CD14-positive monocyte (primary cell): ENCODE data around the gene DPF3. TPM values are rescaled to one million over a fixed set of nuclear protein-coding genes. Genes with fewer than 3 reads are reported as not detected.

ENCODE experiments used
- DNase-seq, 3 donors: peaks; one replicate each; pipeline ENCODE4 v3.0.0-alpha.2; 2011 to 2022
- H2AFZ ChIP-seq: 2 replicates; pipeline ENCODE4 v1.6.0; 2012; ENCODE audit warnings: mild to moderate bottlenecking, low read depth, low read length, inconsistent platforms; ENCODE audit not compliant: insufficient read depth, poor library complexity, severe bottlenecking
- H3K27ac ChIP-seq, 2 donors: 1 replicate in 1 of 2; 2 replicates in 1 of 2; pipeline ENCODE4 v1.5.1; 2012 to 2013; ENCODE audit warnings: low read length in 2 of 2, control low read depth in 1 of 2, inconsistent platforms in 1 of 2, low read depth in 1 of 2, mild to moderate bottlenecking in 1 of 2
- H3K27me3 ChIP-seq, 2 donors: one replicate each; pipeline versions ENCODE4 v1.6.0 to v1.6.1; 2011 to 2013; ENCODE audit warnings: low read length in 2 of 2; ENCODE audit not compliant: control insufficient read depth in 2 of 2, insufficient read depth in 2 of 2
- H3K36me3 ChIP-seq, 2 donors: replicated peaks in 1 of 2; 1 replicate in 1 of 2; 2 replicates in 1 of 2; pipeline versions ENCODE4 v1.5.1 to v1.6.1; 2012 to 2013; ENCODE audit warnings: low read length in 2 of 2, control low read depth in 1 of 2, inconsistent platforms in 1 of 2, mild to moderate bottlenecking in 1 of 2; ENCODE audit not compliant: insufficient read depth in 2 of 2, control insufficient read depth in 1 of 2
- H3K4me1 ChIP-seq, 2 donors: 1 replicate in 1 of 2; 2 replicates in 1 of 2; pipeline versions ENCODE4 v1.5.1 to v1.6.1; 2012 to 2013; ENCODE audit warnings: low read length in 2 of 2, control low read depth in 1 of 2, inconsistent platforms in 1 of 2, mild to moderate bottlenecking in 1 of 2, moderate library complexity in 1 of 2; ENCODE audit not compliant: insufficient read depth in 2 of 2, control insufficient read depth in 1 of 2
- H3K4me2 ChIP-seq: replicated peaks from 2 replicates; pipeline ENCODE3; 2012; ENCODE audit warnings: low read length, moderate library complexity, mild to moderate bottlenecking; ENCODE audit not compliant: poor library complexity, severe bottlenecking; ENCODE audit errors: extremely low read depth
- H3K4me3 ChIP-seq, 3 experiments: fragments of 200-600 bp in 1 of 3; sonication (generic) in 1 of 3; replicated peaks in 1 of 3; 1 replicate in 2 of 3; 2 replicates in 1 of 3; pipeline ENCODE4 v1.5.1; 2011 to 2013; ENCODE audit warnings: low read length in 3 of 3, mild to moderate bottlenecking in 3 of 3, control low read depth in 2 of 3, low read depth in 2 of 3, inconsistent platforms in 1 of 3, moderate library complexity in 1 of 3
- H3K79me2 ChIP-seq: 2 replicates; pipeline ENCODE4 v1.6.0; 2012; ENCODE audit warnings: mild to moderate bottlenecking, control low read depth, inconsistent platforms, low read length, moderate library complexity; ENCODE audit not compliant: insufficient read depth
- H3K9ac ChIP-seq: 2 replicates; pipeline ENCODE4 v1.6.0; 2017; ENCODE audit warnings: low read length, mild to moderate bottlenecking; ENCODE audit not compliant: insufficient read depth, poor library complexity, severe bottlenecking
- H3K9me3 ChIP-seq, 2 donors: replicated peaks in 1 of 2; 1 replicate in 1 of 2; 2 replicates in 1 of 2; pipeline versions ENCODE4 v1.5.1 to v1.6.1; 2012 to 2013; ENCODE audit warnings: low read length in 2 of 2, control low read depth in 1 of 2; ENCODE audit not compliant: control insufficient read depth in 1 of 2, insufficient read depth in 1 of 2
- H4K20me1 ChIP-seq: 2 replicates; pipeline ENCODE4 v1.6.0; 2012; ENCODE audit warnings: mild to moderate bottlenecking, low read length, control low read depth, moderate library complexity; ENCODE audit not compliant: insufficient read depth
- H3K27ac Mint-ChIP-seq, 7 donors: one replicate each; pipeline ENCODE4 v1.8.0; 2020; ENCODE audit warnings: mild to moderate bottlenecking in 7 of 7, mixed read lengths in 7 of 7, moderate library complexity in 6 of 7, inconsistent platforms in 2 of 7
- H3K27me3 Mint-ChIP-seq, 3 donors: one replicate each; pipeline ENCODE4 v1.8.0; 2021 to 2022; ENCODE audit warnings: low read depth in 3 of 3, mild to moderate bottlenecking in 3 of 3, mixed read lengths in 3 of 3, moderate library complexity in 3 of 3, inconsistent platforms in 1 of 3
- H3K36me3 Mint-ChIP-seq, 2 donors: one replicate each; pipeline ENCODE4 v1.8.0; 2020; ENCODE audit warnings: mixed read lengths in 2 of 2, inconsistent platforms in 1 of 2, mild to moderate bottlenecking in 1 of 2
- H3K4me1 Mint-ChIP-seq: one replicate; pipeline ENCODE4 v1.8.0; 2020; ENCODE audit warnings: mild to moderate bottlenecking, mixed read lengths
- H3K4me3 Mint-ChIP-seq, 2 donors: one replicate each; pipeline ENCODE4 v1.8.0; 2020; ENCODE audit warnings: mild to moderate bottlenecking in 2 of 2, mixed read lengths in 2 of 2, moderate library complexity in 1 of 2
- H3K9me3 Mint-ChIP-seq, 7 donors: one replicate each; pipeline ENCODE4 v1.8.0; 2020 to 2022; ENCODE audit warnings: mixed read lengths in 7 of 7, mild to moderate bottlenecking in 6 of 7, moderate library complexity in 6 of 7, inconsistent platforms in 2 of 7
- CTCF ChIP-seq: fragments of 200-600 bp; IDR thresholded peaks from one replicate; pipeline ENCODE4 v1.8.0; 2022; ENCODE audit warnings: antibody characterized with exemption, mild to moderate bottlenecking
- WGBS: methylation state at CpG from one replicate; pipeline ENCODE4 v1.1.5; 2013; ENCODE audit warnings: missing lambda C conversion rate; ENCODE audit not compliant: insufficient coverage; 5-methylcytosine and 5-hydroxymethylcytosine counted together
- intact Hi-C, 2 donors: fragments of 100-400 bp; cut with micrococcal nuclease; formaldehyde crosslinking; loops; one replicate each; pipeline versions ENCODE4 v1.15.0 to v1.15.1; 2023
- polyA plus RNA-seq, 3 donors: library from polyadenylated mRNA; depleted of rRNA in 1 of 3; unstranded in 2 of 3; stranded (reverse) in 1 of 3; fragments of 300-500 nt in 2 of 3; fragments of >200 nt in 1 of 3; fragmentation: Illumina TruSeq in 2 of 3; gene quantifications; 1 replicate in 2 of 3; 2 replicates in 1 of 3; pipeline ENCODE4 v1.2.3, GENCODE V29; 2012 to 2021

DPF3 gene
- polyA plus RNA-seq, 3 donors: 0.33 to 0.39 TPM; not detected in 1

GRCh38 chr14:72619881-72620280, 274.0 kb downstream of the DPF3 start:
- no peak for DNase-seq
- Histone ChIP-seq H3K36me3 (no peaks in the 10 kb centered on the region), H3K79me2 (no peaks in the 10 kb centered on the region), H3K9ac (no peak overlapping the region), H3K9me3 (no peaks in the 10 kb centered on the region), H3K4me1 (no peaks in the 10 kb centered on the region), H3K4me2 (no peak overlapping the region), H3K27ac (no peak overlapping the region), H3K4me3 (no peak overlapping the region), H2AFZ (no peak overlapping the region), H3K27me3 (no peaks in the 10 kb centered on the region), H4K20me1 (no peaks in the 10 kb centered on the region)
- no peak for TF ChIP-seq CTCF
- H3K36me3 Mint-ChIP-seq: no peaks in the 10 kb centered on the region
- intact Hi-C loops: no loop called here
- H3K4me1 Mint-ChIP-seq: no peaks in the 10 kb centered on the region
- no peak overlapping the region for H3K4me3 Mint-ChIP-seq
- no peak overlapping the region for H3K27ac Mint-ChIP-seq
- H3K9me3 Mint-ChIP-seq: peaks cover 0 to 6% (median 0%) of the 10 kb centered on the region in 7 donors
- peaks cover 2 to 10% (median 3%) of the 10 kb centered on the region in 3 donors for H3K27me3 Mint-ChIP-seq
- 91% methylated on average over 6 of the region's 10 CpGs for WGBS

- DNase-seq: no peak
- Mint-ChIP-seq H3K4me3 (no peak overlapping the region), H3K36me3 (no peaks in the 10 kb centered on the region), H3K27ac (no peak overlapping the region), H3K27me3 (peaks cover 2 to 6% (median 3%) of the 10 kb centered on the region in 3 donors), H3K4me1 (no peaks in the 10 kb centered on the region), H3K9me3 (peaks cover 0 to 6% (median 0%) of the 10 kb centered on the region in 7 donors)
- Histone ChIP-seq H3K27ac (no peak overlapping the region), H2AFZ (no peak overlapping the region), H3K4me3 (no peak overlapping the region), H3K4me2 (no peak overlapping the region), H4K20me1 (no peaks in the 10 kb centered on the region), H3K9me3 (no peaks in the 10 kb centered on the region), H3K79me2 (no peaks in the 10 kb centered on the region), H3K36me3 (no peaks in the 10 kb centered on the region), H3K4me1 (no peaks in the 10 kb centered on the region), H3K27me3 (no peaks in the 10 kb centered on the region), H3K9ac (no peak overlapping the region)
- intact Hi-C loops: no loop called here
- no peak for TF ChIP-seq CTCF
- WGBS: 81% methylated on average over 6 of the region's 8 CpGs
Observed at GRCh38 chr14:72619111-72619571, 274.8 kb downstream of the DPF3 start.
